ENCODE measurements around the gene FAM83D.

DNA sequence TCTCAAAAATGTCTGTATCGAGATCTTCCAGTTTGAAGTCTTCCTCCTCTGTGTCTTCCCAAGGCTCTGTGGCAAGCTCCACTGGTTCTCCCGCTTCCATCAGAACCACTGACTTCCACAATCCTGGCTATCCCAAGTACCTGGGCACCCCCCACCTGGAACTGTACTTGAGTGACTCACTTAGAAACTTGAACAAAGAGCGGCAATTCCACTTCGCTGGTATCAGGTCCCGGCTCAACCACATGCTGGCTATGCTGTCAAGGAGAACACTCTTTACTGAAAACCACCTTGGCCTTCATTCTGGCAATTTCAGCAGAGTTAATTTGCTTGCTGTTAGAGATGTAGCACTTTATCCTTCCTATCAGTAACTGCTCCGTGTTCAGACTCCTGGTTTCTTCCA, 25.9 kb downstream of the FAM83D start:
- TF ChIP-seq, protein P1, sequence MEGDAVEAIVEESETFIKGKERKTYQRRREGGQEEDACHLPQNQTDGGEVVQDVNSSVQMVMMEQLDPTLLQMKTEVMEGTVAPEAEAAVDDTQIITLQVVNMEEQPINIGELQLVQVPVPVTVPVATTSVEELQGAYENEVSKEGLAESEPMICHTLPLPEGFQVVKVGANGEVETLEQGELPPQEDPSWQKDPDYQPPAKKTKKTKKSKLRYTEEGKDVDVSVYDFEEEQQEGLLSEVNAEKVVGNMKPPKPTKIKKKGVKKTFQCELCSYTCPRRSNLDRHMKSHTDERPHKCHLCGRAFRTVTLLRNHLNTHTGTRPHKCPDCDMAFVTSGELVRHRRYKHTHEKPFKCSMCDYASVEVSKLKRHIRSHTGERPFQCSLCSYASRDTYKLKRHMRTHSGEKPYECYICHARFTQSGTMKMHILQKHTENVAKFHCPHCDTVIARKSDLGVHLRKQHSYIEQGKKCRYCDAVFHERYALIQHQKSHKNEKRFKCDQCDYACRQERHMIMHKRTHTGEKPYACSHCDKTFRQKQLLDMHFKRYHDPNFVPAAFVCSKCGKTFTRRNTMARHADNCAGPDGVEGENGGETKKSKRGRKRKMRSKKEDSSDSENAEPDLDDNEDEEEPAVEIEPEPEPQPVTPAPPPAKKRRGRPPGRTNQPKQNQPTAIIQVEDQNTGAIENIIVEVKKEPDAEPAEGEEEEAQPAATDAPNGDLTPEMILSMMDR (IDR thresholded peaks at IDR 0.05), result no peak
- TF ChIP-seq EZH2 (IDR thresholded peaks at IDR 0.05) (no peak), EZH2phosphoT487 (IDR thresholded peaks at IDR 0.05) (no peak)

Measured in neural progenitor cell (in vitro differentiated cells).